ENCODE data around the gene UBE2H. TPM values are rescaled to one million over a fixed set of nuclear protein-coding genes. Genes with fewer than 3 reads are reported as not detected.
"Not testable (repeated sequence)": the region's sequence is repeated elsewhere in the genome, so short reads cannot be mapped to it uniquely, and the experiment has no call there.

Gene UBE2H
- total RNA-seq, 1 donor from 2014 or later, result 73.8 TPM

- no peak for FAIRE-seq
- no peak for DNase-seq (ENCODE audit: low spot score in 2 of 2)
Observed at GRCh38 chr7:129853661-129854268, 99.0 kb downstream of the UBE2H start.

- DNase-seq (ENCODE audit: low spot score in 2 of 2), result no peak
- FAIRE-seq, result no peak
Observed at GRCh38 chr7:129851809-129852208, 101.0 kb downstream of the UBE2H start.

- DNase-seq (ENCODE audit: low spot score in 2 of 2) (no peak), FAIRE-seq (no peak)
Observed at GRCh38 chr7:129851174-129851573, 101.6 kb downstream of the UBE2H start.

GRCh38 chr7:129848436-129848835, 104.3 kb downstream of the UBE2H start:
- FAIRE-seq (no peak), DNase-seq (ENCODE audit: low spot score in 2 of 2) (no peak)

- FAIRE-seq, result no peak
- DNase-seq (ENCODE audit: low spot score in 2 of 2), result no peak
Observed at GRCh38 chr7:129845972-129846327, 106.8 kb downstream of the UBE2H start.

- FAIRE-seq (no peak), DNase-seq (ENCODE audit: low spot score in 2 of 2) (no peak)
Observed at GRCh38 chr7:129845178-129845971, 107.4 kb downstream of the UBE2H start.

GRCh38 chr7:129843978-129844840, 108.6 kb downstream of the UBE2H start:
- no peak for FAIRE-seq
- DNase-seq (ENCODE audit: low spot score in 2 of 2), result no peak

GRCh38 chr7:129843365-129843898, 109.3 kb downstream of the UBE2H start:
- DNase-seq (ENCODE audit: low spot score in 2 of 2) (no peak), FAIRE-seq (no peak)

GRCh38 chr7:129841465-129841864, 111.3 kb downstream of the UBE2H start:
- no peak for DNase-seq (ENCODE audit: low spot score in 2 of 2)
- FAIRE-seq, result no peak

GRCh38 chr7:129840757-129841156, 112.0 kb downstream of the UBE2H start:
- DNase-seq (ENCODE audit: low spot score in 2 of 2) (no peak), FAIRE-seq (no peak)

GRCh38 chr7:129836983-129837382, 115.8 kb downstream of the UBE2H start:
- DNase-seq (ENCODE audit: low spot score in 2 of 2), result no peak
- FAIRE-seq, result no peak

GRCh38 chr7:129835569-129835968, 117.2 kb downstream of the UBE2H start:
- FAIRE-seq (no peak), DNase-seq (ENCODE audit: low spot score in 2 of 2) (no peak)

GRCh38 chr7:129833353-129833752, 119.4 kb downstream of the UBE2H start:
- not testable (repeated sequence) for FAIRE-seq; DNase-seq (ENCODE audit: low spot score in 2 of 2)

GRCh38 chr7:129832701-129833227, 120.0 kb downstream of the UBE2H start:
- FAIRE-seq (no peak), DNase-seq (ENCODE audit: low spot score in 2 of 2) (no peak)

GRCh38 chr7:129832282-129832681, 120.5 kb downstream of the UBE2H start:
- FAIRE-seq, result no peak
- no peak for DNase-seq (ENCODE audit: low spot score in 2 of 2)

GRCh38 chr7:129831424-129832058, 121.2 kb downstream of the UBE2H start:
- FAIRE-seq (no peak), DNase-seq (ENCODE audit: low spot score in 2 of 2) (no peak)

- DNase-seq (ENCODE audit: low spot score in 2 of 2), result no peak
- FAIRE-seq, result no peak
Observed at GRCh38 chr7:129830949-129831348, 121.8 kb downstream of the UBE2H start.

- FAIRE-seq (no peak), DNase-seq (ENCODE audit: low spot score in 2 of 2) (peak; percentile 47 to 49)
Observed at GRCh38 chr7:129829737-129830631, 122.8 kb downstream of the UBE2H start.

All from frontal cortex (tissue), 4 donors.